Measurements from ENCODE around the gene RBM18. TPM values are rescaled to one million over a fixed set of nuclear protein-coding genes. Genes with fewer than 3 reads are reported as not detected.

RBM18 gene
- polyA plus RNA-seq, 1 donor from 2014 or later: 48.8 TPM

- TF ChIP-seq EP300 (conservative IDR thresholded peaks at IDR 0.05; ENCODE audit: poor library complexity, severe bottlenecking): no peak
Observed at GRCh38 chr9:122217640-122218039, 47.0 kb downstream of the RBM18 start (continued).

- no peaks in the 10 kb centered on the region for H3F3A ChIP-seq (ENCODE audit: insufficient read depth, low read length, poor library complexity, severe bottlenecking)
- no peaks in the 10 kb centered on the region for H3K9me3 ChIP-seq (ENCODE audit: low read length)
- no peak overlapping the region for H3K4me3 ChIP-seq (ENCODE audit: low read length)
- H3K9me2 ChIP-seq (ENCODE audit: insufficient read depth, low read length): no peaks in the 10 kb centered on the region
- no peaks in the 10 kb centered on the region for H3K36me3 ChIP-seq (ENCODE audit: insufficient read depth, low read length)
- H3K27me3 ChIP-seq (ENCODE audit: insufficient read depth, low read depth, low read length): peaks cover 100% of the 10 kb centered on the region
- no peaks in the 10 kb centered on the region for H3K79me2 ChIP-seq (replicated peaks; ENCODE audit: insufficient read depth, low read length)
- H3K4me2 ChIP-seq (ENCODE audit: low read length): no peak overlapping the region
- H2AFZ ChIP-seq (ENCODE audit: low read depth, low read length): no peak overlapping the region
- no peak overlapping the region for H3K27ac ChIP-seq (ENCODE audit: low read length)
- no peak overlapping the region for H3K9ac ChIP-seq (ENCODE audit: low read length)
- no peaks in the 10 kb centered on the region for H4K20me1 ChIP-seq (ENCODE audit: insufficient read depth)
- TF ChIP-seq POLR2AphosphoS5 (IDR thresholded peaks at IDR 0.05) (no peak), TAF1 (IDR thresholded peaks at IDR 0.05; ENCODE audit: low read depth) (no peak), RAD21 (conservative IDR thresholded peaks at IDR 0.05) (no peak), REST (IDR thresholded peaks at IDR 0.05; ENCODE audit: borderline replicate concordance) (no peak)
Observed at GRCh38 chr9:122216798-122217418, 47.7 kb downstream of the RBM18 start.

GRCh38 chr9:122216138-122216797, 48.4 kb downstream of the RBM18 start:
- Histone ChIP-seq H3F3A (ENCODE audit: insufficient read depth, low read length, poor library complexity, severe bottlenecking) (no peaks in the 10 kb centered on the region), H3K9ac (ENCODE audit: low read length) (no peak overlapping the region), H3K79me2 (replicated peaks; ENCODE audit: insufficient read depth, low read length) (no peaks in the 10 kb centered on the region), H3K27ac (ENCODE audit: low read length) (no peak overlapping the region), H2AFZ (ENCODE audit: low read depth, low read length) (no peak overlapping the region), H3K9me3 (ENCODE audit: low read length) (no peaks in the 10 kb centered on the region), H3K4me3 (ENCODE audit: low read length) (no peak overlapping the region), H3K27me3 (ENCODE audit: insufficient read depth, low read depth, low read length) (peaks cover 100% of the 10 kb centered on the region), H3K36me3 (ENCODE audit: insufficient read depth, low read length) (no peaks in the 10 kb centered on the region), H3K4me2 (ENCODE audit: low read length) (no peak overlapping the region), H4K20me1 (ENCODE audit: insufficient read depth) (no peaks in the 10 kb centered on the region), H3K9me2 (ENCODE audit: insufficient read depth, low read length) (no peaks in the 10 kb centered on the region)
- TF ChIP-seq TAF1 (IDR thresholded peaks at IDR 0.05; ENCODE audit: low read depth): no peak
- no peak for TF ChIP-seq POLR2AphosphoS5 (IDR thresholded peaks at IDR 0.05)
- TF ChIP-seq RAD21 (conservative IDR thresholded peaks at IDR 0.05): no peak
- TF ChIP-seq REST (IDR thresholded peaks at IDR 0.05; ENCODE audit: borderline replicate concordance): no peak
- TF ChIP-seq MXI1 (conservative IDR thresholded peaks at IDR 0.05; ENCODE audit: poor library complexity, severe bottlenecking): no peak
- TF ChIP-seq EP300 (conservative IDR thresholded peaks at IDR 0.05; ENCODE audit: poor library complexity, severe bottlenecking): no peak
- TF ChIP-seq EZH2 (IDR thresholded peaks at IDR 0.05; ENCODE audit: borderline replicate concordance, insufficient read depth, low read length, poor library complexity, severe bottlenecking): no peak
